Measurements from ENCODE around the gene RGS12.

GRCh38 chr4:3249711-3250437, 42.9 kb upstream of the RGS12 start:
- TF ChIP-seq SUZ12 (IDR thresholded peaks at IDR 0.05) (no peak), HDGF (IDR thresholded peaks at IDR 0.05; ENCODE audit: borderline replicate concordance) (no peak), FOXM1 (IDR thresholded peaks at IDR 0.05; ENCODE audit: borderline replicate concordance) (no peak), BHLHE40 (IDR thresholded peaks at IDR 0.05; ENCODE audit: borderline replicate concordance) (no peak), FOXA1 (IDR thresholded peaks at IDR 0.05) (no peak), ZNF384 (IDR thresholded peaks at IDR 0.05) (no peak), NFRKB (IDR thresholded peaks at IDR 0.05) (no peak), FOXK2 (IDR thresholded peaks at IDR 0.05) (no peak), L3MBTL2 (conservative IDR thresholded peaks at IDR 0.05) (no peak)
